Measurements from ENCODE around the gene ZNF92. TPM values are rescaled to one million over a fixed set of nuclear protein-coding genes. Genes with fewer than 3 reads are reported as not detected.
"Not testable (repeated sequence)": the region's sequence is repeated elsewhere in the genome, so short reads cannot be mapped to it uniquely, and the experiment has no call there.

Gene ZNF92
- total RNA-seq, 1 donor from 2014 or later: 11.3 TPM

DNA sequence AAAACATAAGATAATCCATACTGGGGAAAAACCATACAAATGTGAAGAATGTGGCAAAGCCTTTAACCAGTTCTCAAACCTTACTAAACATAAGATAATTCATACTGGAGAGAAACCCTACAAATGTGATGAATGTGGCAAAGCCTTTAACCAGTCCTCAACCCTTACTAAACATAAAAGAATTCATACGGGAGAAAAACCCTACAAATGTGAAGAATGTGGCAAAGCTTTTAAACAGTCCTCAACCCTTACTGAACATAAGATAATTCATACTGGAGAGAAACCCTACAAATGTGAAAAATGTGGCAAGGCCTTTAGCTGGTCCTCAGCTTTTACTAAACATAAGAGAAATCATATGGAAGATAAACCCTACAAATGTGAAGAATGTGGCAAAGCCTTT lies 25.4 kb downstream of the ZNF92 start:
- not testable (repeated sequence) for H3K27ac ChIP-seq (ENCODE audit: low read depth, low read length); H3K9me3 ChIP-seq (ENCODE audit: insufficient read depth, low read depth, low read length); H3K9ac ChIP-seq (ENCODE audit: low read length); H2AFZ ChIP-seq (ENCODE audit: low read depth, low read length); H3K4me2 ChIP-seq (ENCODE audit: low read length); DNase-seq (ENCODE audit: low read depth); H3K9me3 Mint-ChIP-seq (ENCODE audit: unreplicated experiment); H3K4me3 ChIP-seq (ENCODE audit: insufficient read depth, low read depth, low read length); H3K27me3 Mint-ChIP-seq (ENCODE audit: low read depth, unreplicated experiment); H3K4me1 ChIP-seq (ENCODE audit: insufficient read depth, low read length); FAIRE-seq; H3K27me3 ChIP-seq (ENCODE audit: insufficient read depth, low read length); H3K4me3 Mint-ChIP-seq (ENCODE audit: unreplicated experiment); H3K36me3 ChIP-seq (ENCODE audit: insufficient read depth, low read length)
- Mint-ChIP-seq H3K36me3 (ENCODE audit: low read depth, unreplicated experiment) (peaks cover 25% of the 10 kb centered on the region), H3K27ac (ENCODE audit: unreplicated experiment) (peak overlapping the region; percentile 73), H3K4me1 (ENCODE audit: low read depth, unreplicated experiment) (peaks cover 20% of the 10 kb centered on the region)
- peaks cover 14% of the 10 kb centered on the region for H4K20me1 ChIP-seq (ENCODE audit: insufficient read depth, low read length)
- peaks cover 28% of the 10 kb centered on the region for H3K79me2 ChIP-seq (ENCODE audit: insufficient read depth, low read length)

DNA sequence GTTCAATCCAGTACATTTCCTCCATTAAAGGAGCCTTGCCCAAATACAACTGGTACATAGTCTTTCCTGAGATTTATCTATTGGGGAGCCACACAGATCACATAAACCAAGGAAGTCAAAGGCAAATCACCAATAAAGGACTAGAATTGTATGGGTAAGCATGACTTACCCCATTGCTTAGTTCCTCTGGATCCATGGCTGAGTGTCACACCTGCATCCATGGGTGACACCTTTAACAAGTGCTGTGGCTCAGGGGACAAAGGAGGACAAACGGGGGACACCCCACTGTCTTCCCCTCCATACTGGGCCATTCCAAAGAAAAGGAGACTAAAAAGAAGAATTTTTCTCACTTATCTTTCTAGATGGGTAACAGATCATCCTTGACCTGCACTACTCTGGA lies 30.4 kb downstream of the ZNF92 start:
- H3K4me3 Mint-ChIP-seq (ENCODE audit: unreplicated experiment): no peak overlapping the region
- H3K79me2 ChIP-seq (ENCODE audit: insufficient read depth, low read length): no peaks in the 10 kb centered on the region
- H3K9ac ChIP-seq (ENCODE audit: low read length): no peak overlapping the region
- no peaks in the 10 kb centered on the region for H4K20me1 ChIP-seq (ENCODE audit: insufficient read depth, low read length)
- peaks cover 34% of the 10 kb centered on the region for H3K9me3 Mint-ChIP-seq (ENCODE audit: unreplicated experiment)
- no peak overlapping the region for H3K27ac ChIP-seq (ENCODE audit: low read depth, low read length)
- H3K36me3 ChIP-seq (ENCODE audit: insufficient read depth, low read length): no peaks in the 10 kb centered on the region
- H3K27ac Mint-ChIP-seq (ENCODE audit: unreplicated experiment): no peak overlapping the region
- no peak overlapping the region for H3K4me2 ChIP-seq (ENCODE audit: low read length)
- H3K9me3 ChIP-seq (ENCODE audit: insufficient read depth, low read depth, low read length): peaks cover 7% of the 10 kb centered on the region
- peaks cover 18% of the 10 kb centered on the region for H3K36me3 Mint-ChIP-seq (ENCODE audit: low read depth, unreplicated experiment)
- H2AFZ ChIP-seq (ENCODE audit: low read depth, low read length): no peak overlapping the region
- no peaks in the 10 kb centered on the region for H3K27me3 ChIP-seq (ENCODE audit: insufficient read depth, low read length)
- H3K4me3 ChIP-seq (ENCODE audit: insufficient read depth, low read depth, low read length): no peak overlapping the region
- DNase-seq (ENCODE audit: low read depth) (no peak), FAIRE-seq (no peak)
- H3K4me1 Mint-ChIP-seq (ENCODE audit: low read depth, unreplicated experiment): peaks cover 2% of the 10 kb centered on the region
- H3K27me3 Mint-ChIP-seq (ENCODE audit: low read depth, unreplicated experiment): no peaks in the 10 kb centered on the region
- TF ChIP-seq EZH2 (IDR thresholded peaks at IDR 0.05; ENCODE audit: insufficient read depth, low read length): no peak
- TF ChIP-seq, protein P1, sequence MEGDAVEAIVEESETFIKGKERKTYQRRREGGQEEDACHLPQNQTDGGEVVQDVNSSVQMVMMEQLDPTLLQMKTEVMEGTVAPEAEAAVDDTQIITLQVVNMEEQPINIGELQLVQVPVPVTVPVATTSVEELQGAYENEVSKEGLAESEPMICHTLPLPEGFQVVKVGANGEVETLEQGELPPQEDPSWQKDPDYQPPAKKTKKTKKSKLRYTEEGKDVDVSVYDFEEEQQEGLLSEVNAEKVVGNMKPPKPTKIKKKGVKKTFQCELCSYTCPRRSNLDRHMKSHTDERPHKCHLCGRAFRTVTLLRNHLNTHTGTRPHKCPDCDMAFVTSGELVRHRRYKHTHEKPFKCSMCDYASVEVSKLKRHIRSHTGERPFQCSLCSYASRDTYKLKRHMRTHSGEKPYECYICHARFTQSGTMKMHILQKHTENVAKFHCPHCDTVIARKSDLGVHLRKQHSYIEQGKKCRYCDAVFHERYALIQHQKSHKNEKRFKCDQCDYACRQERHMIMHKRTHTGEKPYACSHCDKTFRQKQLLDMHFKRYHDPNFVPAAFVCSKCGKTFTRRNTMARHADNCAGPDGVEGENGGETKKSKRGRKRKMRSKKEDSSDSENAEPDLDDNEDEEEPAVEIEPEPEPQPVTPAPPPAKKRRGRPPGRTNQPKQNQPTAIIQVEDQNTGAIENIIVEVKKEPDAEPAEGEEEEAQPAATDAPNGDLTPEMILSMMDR (IDR thresholded peaks at IDR 0.05; ENCODE audit: insufficient read depth, low read depth, low read length): no peak
- H3K4me1 ChIP-seq (ENCODE audit: insufficient read depth, low read length): no peaks in the 10 kb centered on the region

DNA sequence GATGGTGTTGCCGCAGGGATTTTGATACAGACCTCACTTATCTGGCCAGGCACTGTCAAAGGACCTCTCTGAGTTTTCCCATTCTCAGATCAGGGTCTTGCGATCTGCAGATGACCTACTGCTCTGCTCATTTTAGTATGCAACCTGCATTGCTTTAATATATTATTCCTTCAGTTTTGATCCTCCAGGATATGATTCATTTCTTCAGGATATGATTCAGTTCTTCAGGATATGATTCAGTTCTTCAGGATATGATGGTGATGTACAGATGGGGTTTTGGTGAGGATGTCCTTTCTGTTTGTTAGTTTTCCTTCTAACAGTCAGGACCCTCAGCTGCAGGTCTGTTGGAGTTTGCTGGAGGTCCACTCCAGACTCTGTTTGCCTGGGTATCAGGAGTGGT lies 33.1 kb downstream of the ZNF92 start:
- H3K4me1 Mint-ChIP-seq (ENCODE audit: low read depth, unreplicated experiment); H2AFZ ChIP-seq (ENCODE audit: low read depth, low read length); H3K79me2 ChIP-seq (ENCODE audit: insufficient read depth, low read length); H3K9me3 ChIP-seq (ENCODE audit: insufficient read depth, low read depth, low read length); H4K20me1 ChIP-seq (ENCODE audit: insufficient read depth, low read length); H3K27ac ChIP-seq (ENCODE audit: low read depth, low read length); H3K4me1 ChIP-seq (ENCODE audit: insufficient read depth, low read length); H3K36me3 Mint-ChIP-seq (ENCODE audit: low read depth, unreplicated experiment); H3K27me3 ChIP-seq (ENCODE audit: insufficient read depth, low read length); H3K27ac Mint-ChIP-seq (ENCODE audit: unreplicated experiment); H3K36me3 ChIP-seq (ENCODE audit: insufficient read depth, low read length); H3K4me2 ChIP-seq (ENCODE audit: low read length); H3K9ac ChIP-seq (ENCODE audit: low read length); FAIRE-seq; H3K4me3 ChIP-seq (ENCODE audit: insufficient read depth, low read depth, low read length); DNase-seq (ENCODE audit: low read depth); H3K4me3 Mint-ChIP-seq (ENCODE audit: unreplicated experiment): not testable (repeated sequence)
- peaks cover 10% of the 10 kb centered on the region for H3K27me3 Mint-ChIP-seq (ENCODE audit: low read depth, unreplicated experiment)
- H3K9me3 Mint-ChIP-seq (ENCODE audit: unreplicated experiment): peaks cover 34% of the 10 kb centered on the region

DNA sequence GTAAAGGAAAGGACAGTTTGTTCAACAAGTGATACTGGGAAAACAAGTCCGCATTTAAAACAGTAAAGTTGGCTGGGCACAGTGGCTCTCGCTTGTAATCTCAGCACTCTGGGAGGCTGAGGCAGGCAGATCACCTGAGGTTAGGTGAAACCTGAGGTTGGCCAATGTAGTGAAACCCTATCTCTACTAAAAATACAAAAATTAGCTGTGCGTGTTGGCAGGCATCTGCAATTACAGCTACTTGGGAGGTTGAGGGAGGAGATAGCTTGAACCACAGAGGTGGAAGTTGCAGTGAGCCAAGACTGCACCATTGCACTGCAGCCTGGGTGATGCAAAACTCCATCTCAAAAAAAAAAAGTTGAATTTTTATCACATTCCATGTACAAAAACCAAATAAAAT lies 35.7 kb downstream of the ZNF92 start:
- no peak for DNase-seq (ENCODE audit: low read depth)
- TF ChIP-seq, protein P1 (IDR thresholded peaks at IDR 0.05; ENCODE audit: insufficient read depth, low read depth, low read length): no peak
- TF ChIP-seq EZH2 (IDR thresholded peaks at IDR 0.05; ENCODE audit: insufficient read depth, low read length): no peak
- Histone ChIP-seq H2AFZ (ENCODE audit: low read depth, low read length) (no peak overlapping the region), H3K79me2 (ENCODE audit: insufficient read depth, low read length) (no peaks in the 10 kb centered on the region), H3K4me1 (ENCODE audit: insufficient read depth, low read length) (no peaks in the 10 kb centered on the region), H3K27ac (ENCODE audit: low read depth, low read length) (no peak overlapping the region), H3K36me3 (ENCODE audit: insufficient read depth, low read length) (no peaks in the 10 kb centered on the region), H3K9ac (ENCODE audit: low read length) (no peak overlapping the region), H3K4me2 (ENCODE audit: low read length) (no peak overlapping the region), H3K27me3 (ENCODE audit: insufficient read depth, low read length) (no peaks in the 10 kb centered on the region), H3K4me3 (ENCODE audit: insufficient read depth, low read depth, low read length) (no peak overlapping the region), H4K20me1 (ENCODE audit: insufficient read depth, low read length) (no peaks in the 10 kb centered on the region), H3K9me3 (ENCODE audit: insufficient read depth, low read depth, low read length) (peaks cover 3% of the 10 kb centered on the region)
- peaks cover 10% of the 10 kb centered on the region for H3K27me3 Mint-ChIP-seq (ENCODE audit: low read depth, unreplicated experiment)
- no peak for FAIRE-seq
- no peak overlapping the region for H3K4me3 Mint-ChIP-seq (ENCODE audit: unreplicated experiment)
- peaks cover 30% of the 10 kb centered on the region for H3K9me3 Mint-ChIP-seq (ENCODE audit: unreplicated experiment)
- H3K27ac Mint-ChIP-seq (ENCODE audit: unreplicated experiment): no peak overlapping the region
- peaks cover 1% of the 10 kb centered on the region for H3K36me3 Mint-ChIP-seq (ENCODE audit: low read depth, unreplicated experiment)
- no peaks in the 10 kb centered on the region for H3K4me1 Mint-ChIP-seq (ENCODE audit: low read depth, unreplicated experiment)
